ENCODE measurements around the gene ACHE. TPM values are rescaled to one million over a fixed set of nuclear protein-coding genes. Genes with fewer than 3 reads are reported as not detected.
"Not testable (repeated sequence)": the region's sequence is repeated elsewhere in the genome, so short reads cannot be mapped to it uniquely, and the experiment has no call there.

ACHE gene
- 1 to 10 TPM; 2.8 to 9.4 TPM for total RNA-seq
- long read RNA-seq, donor 1, partial matches to known transcripts = 2 of 2 reads
- long read RNA-seq, donor 1, other reads (novel, unspliced or antisense) = 0 of 2 reads
- long read RNA-seq, donor 2, transcript ACHE-201 (5 exons, 2,168 nt) = major isoform, 10 of 37 reads
- long read RNA-seq, donor 2, partial matches to known transcripts = 8 of 37 reads
- long read RNA-seq, donor 2, other reads (novel, unspliced or antisense) = 13 of 37 reads

GRCh38 chr7:100895701-100895955, at the start of gene ACHE:
ACHE (minus strand) TSS chr7:100895888; CDS start chr7:100894232, 1,656 bp downstream.
- DNase-seq (ENCODE audit: low spot score) = no peak
- intact Hi-C loops (cut with DNase I) = loop anchor here in 1 of 2 donors (5.0 kb wide), 1 partner anchor 167 kb away; no protein-coding TSS in a partner anchor

- intact Hi-C loops (cut with DNase I) = no loop called here
- DNase-seq (ENCODE audit: low spot score) = no peak
Measured at GRCh38 chr7:100944138-100944537, 48.5 kb upstream of the ACHE start.

DNA sequence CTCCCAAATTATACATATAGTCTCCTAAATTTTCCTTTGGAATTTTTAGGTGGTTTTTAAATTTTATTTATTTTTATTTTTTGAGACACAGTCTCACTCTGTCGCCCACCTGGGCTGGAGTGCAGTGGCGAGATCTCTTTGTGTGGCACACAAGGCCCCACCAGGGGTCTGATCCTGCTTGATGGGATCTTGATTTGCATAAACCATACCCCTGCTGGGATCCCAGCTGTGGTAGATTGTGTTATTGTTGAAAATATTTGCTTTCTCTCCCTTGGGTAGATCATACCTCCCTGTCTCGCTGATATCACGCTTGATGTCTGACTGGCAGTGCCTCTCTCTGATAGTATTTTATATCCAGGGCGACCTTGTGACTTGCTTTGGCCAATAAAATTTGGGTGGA, 48.0 kb upstream of the ACHE start:
- DNase-seq (ENCODE audit: low spot score) = no peak
- intact Hi-C loops (cut with DNase I) = no loop called here

- intact Hi-C loops (cut with DNase I) = no loop called here
- DNase-seq (ENCODE audit: low spot score) = no peak
Measured at GRCh38 chr7:100942045-100942774, 46.5 kb upstream of the ACHE start.

- intact Hi-C loops (cut with DNase I) = not testable (repeated sequence)
Measured at GRCh38 chr7:100936167-100936566, 40.5 kb upstream of the ACHE start.

DNA sequence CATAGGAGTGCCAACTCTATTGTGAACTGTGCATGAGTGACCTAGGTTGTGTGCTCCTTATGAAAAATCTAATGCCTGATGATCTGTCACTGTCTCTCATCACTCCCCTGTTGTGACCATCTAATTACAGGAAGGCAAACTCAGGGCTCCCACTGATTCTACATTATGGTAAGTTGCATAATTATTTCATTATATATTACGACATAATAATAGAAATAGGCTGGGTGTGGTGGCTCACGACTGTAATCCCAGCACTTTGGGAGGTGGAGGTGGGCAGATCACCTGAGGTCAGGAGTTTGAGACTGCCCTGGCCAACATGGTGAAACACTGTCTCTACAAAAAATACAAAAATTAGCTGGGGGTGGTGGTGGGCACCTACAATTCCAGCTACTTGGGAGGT, 39.7 kb upstream of the ACHE start:
- intact Hi-C loops (cut with DNase I); DNase-seq (ENCODE audit: low spot score): not testable (repeated sequence)

More at GRCh38 chr7:100936167-100936566, 40.5 kb upstream of the ACHE start:
- not testable (repeated sequence) for DNase-seq (ENCODE audit: low spot score)

- no peak for DNase-seq (ENCODE audit: low spot score)
- intact Hi-C loops (cut with DNase I) = no loop called here
Measured at GRCh38 chr7:100933734-100934133, 38.0 kb upstream of the ACHE start.

- peak; percentile 23 for DNase-seq (ENCODE audit: low spot score)
Measured at GRCh38 chr7:100929808-100930174, 34.1 kb upstream of the ACHE start.

DNA sequence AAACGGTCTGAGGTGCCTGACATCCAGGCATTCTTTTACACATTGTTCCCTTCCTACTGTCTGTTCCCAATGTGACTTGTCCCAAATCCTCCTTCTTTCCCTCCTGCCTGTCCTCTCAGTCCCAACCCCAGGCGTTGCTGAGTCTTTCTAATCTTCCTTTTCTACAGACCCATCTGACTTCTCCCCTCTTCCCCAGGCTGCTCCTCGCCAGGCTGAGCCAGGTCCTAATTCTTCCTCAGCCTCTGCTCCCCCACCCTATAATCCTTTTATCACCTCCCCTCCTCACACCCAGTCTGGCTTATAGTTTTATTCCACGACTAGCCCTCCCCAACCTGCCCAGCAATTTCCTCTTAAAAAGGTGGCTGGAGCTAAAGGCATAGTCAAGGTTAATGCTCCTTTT, 27.9 kb upstream of the ACHE start:
- DNase-seq (ENCODE audit: low spot score); intact Hi-C loops (cut with DNase I): not testable (repeated sequence)

More at GRCh38 chr7:100929808-100930174, 34.1 kb upstream of the ACHE start:
- intact Hi-C loops (cut with DNase I) = no loop called here

DNA sequence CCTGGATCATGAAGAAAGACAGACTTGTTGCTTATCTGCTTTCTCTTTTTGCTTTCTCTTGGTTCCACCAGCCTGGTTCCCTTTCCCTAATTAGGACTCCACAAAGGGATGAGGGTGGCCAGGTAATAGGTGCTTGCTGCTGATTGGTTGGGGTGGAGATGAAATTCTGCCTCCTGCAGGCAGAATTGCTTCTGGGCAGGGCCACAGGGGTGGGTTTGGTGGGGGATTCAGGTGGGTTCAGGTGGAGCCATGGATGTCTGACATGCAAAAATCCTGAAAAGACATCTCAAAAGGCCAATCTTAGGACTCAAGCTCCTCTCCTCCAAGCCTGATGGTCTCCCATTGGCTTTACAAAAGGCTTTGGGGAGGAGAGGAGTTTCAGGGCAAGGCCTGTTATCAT, 25.4 kb upstream of the ACHE start:
- intact Hi-C loops (cut with DNase I) = no loop called here
- no peak for DNase-seq (ENCODE audit: low spot score)

- DNase-seq (ENCODE audit: low spot score); intact Hi-C loops (cut with DNase I): not testable (repeated sequence)
Measured at GRCh38 chr7:100919779-100920437, 24.2 kb upstream of the ACHE start.

- intact Hi-C loops (cut with DNase I); DNase-seq (ENCODE audit: low spot score): not testable (repeated sequence)
Measured at GRCh38 chr7:100919335-100919734, 23.6 kb upstream of the ACHE start.

GRCh38 chr7:100914879-100915447, 19.3 kb upstream of the ACHE start:
- intact Hi-C loops (cut with DNase I) = no loop called here
- DNase-seq (ENCODE audit: low spot score) = peak; percentile 62

DNA sequence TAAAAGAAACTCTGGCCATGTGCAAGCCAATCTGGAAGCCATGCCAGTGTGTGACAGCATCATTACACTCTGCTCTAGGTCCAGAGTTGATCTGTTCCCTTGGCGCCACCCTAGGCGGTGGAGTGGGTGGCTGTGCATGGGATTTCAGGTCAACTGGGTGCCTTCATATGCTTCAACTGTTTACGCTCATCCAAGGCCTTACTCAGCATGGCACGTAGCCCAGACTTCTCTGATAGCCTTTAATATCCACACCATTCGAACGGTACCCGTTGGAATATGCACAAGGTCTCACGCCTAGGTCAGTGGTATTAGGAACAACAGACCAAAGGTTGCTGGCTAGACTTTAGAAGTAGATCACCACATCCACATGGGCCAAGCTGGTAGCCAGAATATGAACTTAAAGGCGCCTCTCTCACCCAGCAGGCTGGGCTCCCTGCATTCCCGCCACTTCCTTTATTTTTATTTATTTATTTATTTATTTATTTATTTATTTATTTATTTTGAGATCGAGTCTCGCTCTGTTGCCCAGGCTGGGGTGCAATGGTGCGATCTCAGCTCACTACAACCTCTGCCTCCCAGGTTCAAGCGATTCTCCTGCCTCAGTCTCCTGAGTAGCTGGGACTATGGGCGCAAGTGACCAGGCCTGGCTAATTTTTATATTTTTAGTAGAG, 18.7 kb upstream of the ACHE start:
- intact Hi-C loops (cut with DNase I) = no loop called here
- DNase-seq (ENCODE audit: low spot score) = peak; percentile 50

GRCh38 chr7:100911484-100911883, 15.8 kb upstream of the ACHE start:
- intact Hi-C loops (cut with DNase I) = no loop called here
- DNase-seq (ENCODE audit: low spot score) = peak; percentile 5

DNA sequence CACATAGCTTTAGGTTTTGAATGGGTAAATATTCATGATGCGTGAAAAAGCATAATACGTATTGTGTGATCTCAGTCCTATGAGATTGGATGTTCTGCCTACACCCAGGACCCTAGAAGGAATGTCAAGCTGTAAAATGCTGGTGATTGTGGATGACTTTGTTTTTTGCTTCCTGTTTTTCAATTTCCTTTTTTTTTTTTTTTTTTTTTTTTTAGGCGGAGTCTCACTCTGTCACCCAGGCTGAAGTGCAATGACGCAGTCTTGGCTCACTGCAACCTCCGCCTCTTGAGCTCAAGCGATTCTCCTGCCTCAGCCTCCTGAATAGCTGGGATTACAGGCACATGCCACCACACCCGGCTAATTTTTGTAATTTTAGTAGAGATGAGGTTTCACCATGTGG, 14.8 kb upstream of the ACHE start:
- intact Hi-C loops (cut with DNase I) = not testable (repeated sequence)
- peak; percentile 79 for DNase-seq (ENCODE audit: low spot score)

DNA sequence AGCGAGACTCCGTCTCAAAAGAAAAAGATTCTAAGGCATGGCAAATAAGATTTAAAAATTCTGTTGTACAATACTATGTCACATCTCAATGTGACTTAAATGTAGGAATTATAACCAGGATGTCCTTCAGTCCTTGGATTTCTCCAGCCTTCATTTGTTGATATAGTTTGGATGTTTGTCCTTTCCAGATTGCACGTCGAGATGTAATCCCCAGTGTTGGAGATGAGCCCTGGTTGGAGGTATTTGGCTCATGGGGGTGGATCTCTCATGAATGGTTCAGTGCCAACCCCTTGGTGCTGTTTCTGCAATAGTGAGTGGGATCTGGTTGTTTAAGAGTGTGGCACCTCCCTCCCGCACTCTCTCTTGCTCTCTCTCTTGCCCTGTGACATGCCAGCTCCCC, 12.8 kb upstream of the ACHE start:
- intact Hi-C loops (cut with DNase I) = loop anchor here in 1 of 2 donors (10.0 kb wide), 1 partner anchor 1284 kb away; no protein-coding TSS in a partner anchor
- DNase-seq (ENCODE audit: low spot score) = peak; percentile 4

DNA sequence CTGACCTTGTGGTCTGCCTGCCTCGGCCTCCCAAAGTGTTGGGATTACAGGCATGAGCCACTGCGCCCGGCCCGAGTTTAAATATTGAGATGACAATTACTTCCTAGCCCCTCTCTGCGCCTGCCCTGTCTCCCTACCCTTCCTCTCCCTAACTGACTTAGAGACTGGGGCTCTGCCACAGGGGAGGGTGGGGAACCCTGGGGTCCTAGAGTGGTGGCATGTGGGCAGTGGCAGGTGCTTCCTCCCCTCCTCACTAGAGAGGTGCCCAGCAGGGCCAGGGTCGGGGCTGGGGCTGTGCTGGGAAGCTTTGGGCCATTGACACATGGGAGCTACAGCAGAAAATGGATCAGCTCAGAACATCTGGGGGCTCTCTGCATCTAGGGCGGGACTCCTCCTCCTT, 7.0 kb upstream of the ACHE start:
- intact Hi-C loops (cut with DNase I) = loop anchor here in 1 of 2 donors (1.0 to 10.0 kb wide), 2 partner anchors 43 to 1278 kb away; no protein-coding TSS in a partner anchor
- DNase-seq (ENCODE audit: low spot score) = no peak

DNA sequence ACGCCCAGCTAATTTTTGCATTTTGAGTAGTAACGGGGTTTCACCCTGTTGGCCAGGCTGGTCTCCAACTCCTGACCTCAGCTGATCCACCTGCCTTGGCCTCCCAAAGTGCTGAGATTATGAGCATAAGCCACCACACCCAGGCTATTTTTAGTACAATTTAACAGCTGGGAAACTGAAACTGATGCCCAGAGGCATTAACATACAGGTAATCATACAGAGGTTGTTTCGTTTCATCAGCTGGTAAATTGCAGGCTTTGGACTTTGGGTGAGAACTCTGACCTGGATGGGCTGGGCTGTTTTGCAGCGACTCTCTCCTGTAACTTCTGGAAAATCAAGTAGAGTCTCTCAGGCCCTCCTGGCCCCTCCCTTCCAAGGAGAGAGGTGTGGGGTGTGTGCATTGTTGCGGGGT, 6.2 kb upstream of the ACHE start:
- DNase-seq (ENCODE audit: low spot score) = no peak
- intact Hi-C loops (cut with DNase I) = loop anchor here in 1 of 2 donors (10.0 kb wide), 1 partner anchor 1277 kb away; no protein-coding TSS in a partner anchor

All from posterior vena cava (tissue), 2 donors.